NCI-H146 treated with DMSO at 0.1 percent for 48 hours (cell line): ENCODE data around the gene C1orf56.
A peak's percentile ranks its signal among the peaks of the same experiment; 100 is the strongest.
"Not testable (repeated sequence)": the region's sequence is repeated elsewhere in the genome, so short reads cannot be mapped to it uniquely, and the experiment has no call there.

Experiments used
- DNase-seq: peaks from one replicate; lab custom pipeline; 2025; ENCODE audit not compliant: unreplicated experiment; lab: John Stamatoyannopoulos, UW

Gene C1orf56

DNA sequence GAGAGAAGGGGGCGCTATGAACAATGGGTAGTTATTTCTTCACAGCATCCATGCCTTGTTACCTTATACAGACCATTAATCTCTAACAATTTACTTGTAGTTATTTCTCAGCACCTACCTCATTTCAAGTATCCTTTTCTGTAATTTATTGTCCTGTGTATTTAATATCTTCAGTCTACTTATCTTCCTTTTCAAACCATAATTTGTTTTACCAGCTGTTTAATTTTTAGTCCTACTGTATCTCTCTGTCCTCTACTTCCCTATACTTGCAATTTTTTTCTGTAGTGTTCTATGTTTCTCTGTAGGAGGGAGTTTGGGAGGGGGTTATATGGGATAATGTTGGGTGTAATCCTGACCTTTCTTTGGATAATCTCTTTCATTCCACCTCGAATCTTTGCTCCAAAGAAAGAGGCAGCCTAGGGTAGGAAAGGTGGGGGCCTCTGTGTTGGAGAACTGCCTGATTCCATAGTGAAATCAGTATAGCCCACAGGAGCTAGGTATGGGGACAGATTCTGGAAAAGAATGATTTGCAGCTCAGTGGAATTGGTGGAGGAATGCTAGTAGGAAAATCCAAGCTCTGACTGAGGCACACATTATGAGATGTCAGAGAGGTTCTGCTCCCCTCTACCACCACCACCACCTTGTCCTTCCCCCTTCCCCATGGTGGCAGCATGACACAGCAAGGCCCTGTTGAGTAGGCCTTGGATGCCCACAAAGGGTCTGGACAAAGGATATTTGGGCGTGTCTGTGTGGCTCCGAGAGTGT is 13.3 kb downstream of the C1orf56 start:
- peak; percentile 54 for DNase-seq

DNA sequence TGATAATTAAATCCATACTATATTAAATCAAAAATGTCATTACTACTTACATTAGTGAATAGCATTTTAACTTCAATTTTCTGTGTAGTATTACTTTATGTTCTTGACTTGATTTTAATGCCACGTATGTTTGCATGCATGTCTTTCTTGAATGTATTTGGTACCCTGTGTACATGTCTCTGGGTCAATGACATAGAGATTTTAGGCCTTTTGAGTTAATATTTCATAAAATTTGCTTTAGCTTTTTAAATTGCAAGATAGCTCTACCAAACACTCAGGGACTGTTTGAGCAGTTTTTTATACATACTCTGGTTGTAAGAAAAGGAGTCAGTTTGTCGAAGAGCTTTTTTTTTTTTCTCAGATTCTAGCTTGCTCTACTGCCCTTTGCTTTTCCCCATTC is 14.2 kb downstream of the C1orf56 start:
- DNase-seq = no peak

DNA sequence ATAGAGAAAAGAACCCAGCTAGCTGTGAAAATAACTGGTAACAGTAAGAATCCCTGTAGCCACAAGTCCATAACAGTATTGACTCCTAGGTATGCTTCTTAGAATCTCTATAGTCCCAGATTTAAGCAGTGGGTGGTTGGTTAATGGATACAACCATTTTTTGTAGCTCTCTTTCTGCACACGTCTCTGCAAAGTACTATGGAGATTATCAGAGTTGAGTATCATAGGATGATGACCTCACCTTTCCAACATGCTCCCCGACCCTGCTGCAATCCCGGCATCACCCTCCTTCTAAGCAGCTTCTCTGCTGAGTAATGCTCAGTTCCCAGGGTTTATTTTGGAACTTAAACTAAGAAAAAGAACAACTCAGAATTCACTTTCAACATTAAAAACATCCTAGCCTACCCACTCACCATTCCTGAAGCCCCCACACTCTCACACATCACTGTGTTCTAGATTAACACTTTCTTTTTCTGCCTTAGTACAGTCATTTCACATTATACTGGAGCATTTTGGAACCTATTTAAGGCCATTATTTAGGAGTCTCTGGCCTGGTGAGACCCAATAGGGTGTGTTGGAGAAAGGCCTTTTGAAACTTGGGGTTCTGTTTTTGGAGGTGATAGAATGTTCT is 15.3 kb downstream of the C1orf56 start:
- DNase-seq = no peak

DNA sequence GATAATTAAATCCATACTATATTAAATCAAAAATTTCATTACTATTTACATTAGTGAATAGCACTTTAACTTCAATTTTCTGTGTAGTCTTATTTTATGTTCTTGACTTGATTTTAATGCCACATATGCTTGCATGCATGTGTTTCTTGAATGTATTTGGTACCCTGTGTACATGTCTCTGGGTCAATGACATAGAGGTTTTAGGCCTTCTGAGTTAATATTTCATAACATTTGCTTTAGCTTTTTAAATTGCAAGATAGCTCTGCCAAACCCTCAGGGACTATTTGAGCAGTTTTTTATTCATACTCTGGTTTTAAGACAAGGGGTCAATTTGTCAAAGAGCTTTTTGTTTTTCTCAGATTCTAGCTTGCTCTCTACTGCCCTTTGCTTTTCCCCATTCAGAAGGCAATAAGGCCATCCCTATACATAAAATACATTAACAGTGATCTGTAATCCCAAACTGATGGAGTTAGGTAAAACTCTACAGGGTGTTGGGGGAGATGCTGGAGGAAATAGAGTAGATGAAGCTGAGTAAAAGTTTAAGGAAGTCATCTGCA is 17.6 kb downstream of the C1orf56 start:
- DNase-seq = no peak

DNA sequence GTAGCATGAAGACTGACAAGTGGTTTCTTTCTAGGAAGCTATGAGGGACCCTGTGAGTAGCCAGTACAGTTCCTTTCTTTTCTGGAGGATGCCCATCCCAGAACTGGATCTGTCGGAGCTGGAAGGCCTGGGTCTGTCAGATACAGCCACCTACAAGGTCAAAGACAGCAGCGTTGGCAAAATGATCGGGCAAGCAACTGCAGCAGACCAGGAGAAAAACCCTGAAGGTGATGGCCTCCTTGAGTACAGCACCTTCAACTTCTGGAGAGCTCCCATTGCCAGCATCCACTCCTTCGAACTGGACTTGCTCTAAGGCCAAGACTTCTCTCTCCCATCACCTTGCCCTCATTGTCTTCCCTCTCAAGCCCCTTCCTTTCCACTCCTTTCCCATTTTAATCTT is 19.6 kb downstream of the C1orf56 start:
- DNase-seq = no peak

DNA sequence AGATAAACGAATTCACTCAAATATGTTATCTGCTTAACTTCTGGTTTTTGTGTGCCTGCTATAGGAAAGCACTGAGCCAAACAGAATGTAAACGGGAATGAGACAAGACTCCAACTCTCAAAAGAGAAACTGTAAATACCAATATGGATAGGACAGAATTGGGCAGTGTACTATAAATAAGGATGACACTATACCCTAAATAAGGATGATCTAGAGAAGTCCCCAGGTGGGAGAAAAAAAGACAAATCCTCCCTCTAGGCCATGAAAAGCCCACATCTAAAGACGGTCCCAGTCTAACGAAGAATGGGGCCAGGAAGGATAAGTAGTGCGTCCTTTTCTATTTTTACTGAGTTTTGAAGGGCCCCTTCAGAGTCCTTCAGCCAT is 21.5 kb downstream of the C1orf56 start:
- DNase-seq = no peak

DNA sequence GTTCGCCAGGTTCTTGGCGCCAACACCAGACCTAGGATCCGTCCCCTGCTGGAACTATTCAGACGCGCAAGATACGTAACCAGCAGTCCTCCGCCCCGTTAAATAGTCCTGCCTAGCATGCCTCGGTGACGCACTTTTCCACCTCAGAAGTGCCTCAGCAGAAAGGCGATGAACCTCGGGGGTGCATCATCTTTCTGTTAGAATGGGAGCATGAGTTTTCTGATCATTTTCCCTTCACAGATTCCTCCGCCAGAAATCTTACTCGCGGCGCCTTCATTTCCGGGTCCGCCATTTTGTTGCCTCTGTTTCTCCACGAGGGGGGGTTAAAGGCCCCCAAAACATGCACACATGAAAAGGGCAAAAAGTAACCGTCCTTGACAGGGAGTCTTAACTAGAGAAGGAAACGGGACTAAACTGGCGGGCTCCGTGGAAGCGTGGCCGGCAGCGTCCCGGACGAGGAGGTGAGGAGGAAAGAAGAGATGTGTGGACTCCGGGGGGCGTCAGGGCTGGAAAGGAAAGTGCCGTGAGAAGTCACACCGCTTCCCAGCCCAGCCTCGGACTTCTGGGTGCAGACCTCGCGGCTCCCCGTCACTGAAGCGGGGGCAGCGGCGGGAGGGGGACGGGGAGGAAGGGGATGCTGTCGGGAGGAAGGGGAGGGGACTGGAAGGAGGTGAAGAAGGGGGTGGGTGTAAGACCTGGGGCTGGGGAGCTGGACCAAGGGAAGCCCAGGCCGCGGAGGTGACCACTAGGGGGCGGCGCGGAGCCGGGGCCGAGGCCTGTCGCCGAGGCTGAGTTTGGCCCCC is 23.1 kb downstream of the C1orf56 start, which contains the start of gene GABPB2:
GABPB2 (plus strand) TSS at position 288 of the 803 bp plus-strand sequence. CDS start 17,429 bp downstream, outside the sequence.
- peak; percentile 75 for DNase-seq

DNA sequence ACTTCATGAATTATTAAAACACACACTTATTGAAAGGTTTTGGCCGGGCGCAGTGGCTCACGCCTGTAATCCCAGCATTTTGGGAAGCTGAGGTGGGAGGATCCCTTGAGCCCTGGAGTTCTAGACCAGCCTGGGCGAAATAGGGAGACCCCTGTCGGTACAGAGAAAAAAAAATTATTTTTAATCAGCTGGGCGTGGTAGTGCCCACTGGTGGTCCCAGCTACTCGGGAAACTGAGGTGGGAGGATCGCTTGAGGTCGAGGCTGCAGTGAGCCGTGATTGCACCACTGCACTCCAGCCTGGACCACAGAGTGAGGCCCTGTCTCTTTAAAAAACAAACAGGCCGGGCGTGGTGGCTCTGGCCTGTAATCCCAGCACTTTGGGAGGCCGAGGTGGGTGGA is 24.7 kb downstream of the C1orf56 start:
- no peak for DNase-seq

DNA sequence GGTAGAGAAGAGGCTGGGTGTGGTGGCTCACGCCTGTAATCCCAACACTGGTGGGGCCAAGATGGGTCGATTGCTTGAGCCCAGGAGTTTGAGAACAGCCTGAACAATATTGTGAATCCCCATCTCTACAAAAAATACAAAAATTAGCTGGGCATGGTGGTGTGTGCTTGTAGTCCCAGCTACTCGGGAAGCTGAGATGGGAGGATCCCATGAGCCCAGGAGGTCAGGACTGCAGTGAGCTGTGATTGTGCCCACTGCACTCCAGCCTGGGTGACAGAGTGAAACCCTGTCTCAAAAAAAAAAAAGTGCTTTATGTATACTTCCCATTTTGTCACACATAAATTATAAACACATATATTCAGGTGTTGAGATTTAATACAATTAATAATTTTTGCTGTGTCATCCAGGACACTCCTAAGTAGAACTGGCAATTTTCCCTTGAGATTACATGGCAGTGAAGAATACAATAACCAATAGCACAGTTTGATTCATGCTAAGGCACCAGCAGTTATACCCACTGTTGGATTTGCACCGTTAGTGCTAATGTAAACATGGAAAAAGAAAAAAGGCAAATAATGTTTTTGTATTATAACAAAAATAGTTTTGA is 38.5 kb downstream of the C1orf56 start:
- peak; percentile 15 for DNase-seq

DNA sequence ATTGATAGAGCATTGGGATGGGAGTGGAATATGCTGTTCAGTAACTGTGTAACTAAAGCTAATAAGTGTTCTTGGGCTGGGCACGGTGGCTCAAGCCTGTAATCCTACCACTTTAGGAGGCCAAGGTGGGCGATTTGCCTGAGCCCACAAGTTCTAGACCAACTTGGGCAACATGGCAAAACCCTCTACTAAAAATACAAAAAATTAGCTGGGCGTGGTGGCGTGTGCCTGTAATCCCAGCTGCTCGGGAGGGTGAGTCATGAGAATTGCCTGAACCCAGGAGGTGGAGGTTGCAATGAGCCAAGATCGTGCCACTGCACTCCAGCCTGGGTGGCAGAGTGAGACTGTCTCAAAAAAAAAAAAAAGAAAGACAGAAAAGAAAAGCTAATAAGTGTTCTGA is 49.9 kb downstream of the C1orf56 start:
- DNase-seq = not testable (repeated sequence)

DNA sequence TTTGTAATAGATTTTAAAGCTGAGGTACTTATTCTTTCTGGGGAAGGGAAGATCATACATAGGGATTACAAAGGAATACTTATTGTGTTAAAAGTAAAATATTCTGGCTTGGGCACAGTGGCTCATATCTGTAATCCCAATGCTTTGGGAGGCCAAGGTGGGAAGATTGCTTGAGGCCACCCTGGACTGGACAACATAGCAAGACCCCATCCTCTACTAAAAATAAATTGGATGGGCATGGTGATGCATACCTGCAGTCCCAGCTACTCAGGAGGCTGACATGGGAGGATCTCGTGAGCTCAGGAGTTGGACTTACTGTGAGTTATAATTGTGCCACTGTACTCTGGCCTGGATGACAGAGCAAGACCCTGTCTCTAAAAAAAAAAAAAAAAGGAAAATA is 50.6 kb downstream of the C1orf56 start:
- DNase-seq = no peak
